DMS 273 (cell line): ENCODE results near the gene C12orf76.

Experiments used
- DNase-seq: peaks from one replicate; lab custom pipeline; 2025; ENCODE audit not compliant: unreplicated experiment; lab: John Stamatoyannopoulos, UW

The C12orf76 gene

DNA sequence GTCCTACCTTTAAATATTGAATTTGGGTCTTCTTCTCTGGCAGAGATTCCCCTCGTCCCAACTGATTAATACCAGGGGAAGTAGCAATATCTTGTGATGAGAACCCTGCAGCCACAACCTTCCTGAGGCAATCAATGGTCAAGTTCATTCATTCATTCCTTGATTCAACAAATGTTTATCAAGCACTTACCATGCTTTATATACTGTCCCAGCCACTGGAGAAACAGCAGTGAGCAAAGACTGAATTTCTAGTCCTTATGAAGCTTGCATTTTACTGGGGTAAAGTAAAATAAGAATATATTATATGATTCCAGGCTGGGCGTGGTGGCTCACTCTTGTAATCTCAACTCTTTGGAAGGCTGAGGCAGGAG lies 51.9 kb downstream of the C12orf76 start:
- no peak for DNase-seq

- peak; percentile 96 for DNase-seq
These were observed 52.4 kb downstream of the C12orf76 start, which contains the start of gene GIT2 for GRCh38 chr12:109995686-109996482. TSS of gene GIT2 (minus strand) at chr12:109996368. CDS start at chr12:109996224, 144 bp downstream.

GRCh38 chr12:109995361-109995685 lies 53.0 kb downstream of the C12orf76 start:
- no peak for DNase-seq

GRCh38 chr12:109994401-109995175 lies 53.7 kb downstream of the C12orf76 start:
- DNase-seq, result no peak

DNA sequence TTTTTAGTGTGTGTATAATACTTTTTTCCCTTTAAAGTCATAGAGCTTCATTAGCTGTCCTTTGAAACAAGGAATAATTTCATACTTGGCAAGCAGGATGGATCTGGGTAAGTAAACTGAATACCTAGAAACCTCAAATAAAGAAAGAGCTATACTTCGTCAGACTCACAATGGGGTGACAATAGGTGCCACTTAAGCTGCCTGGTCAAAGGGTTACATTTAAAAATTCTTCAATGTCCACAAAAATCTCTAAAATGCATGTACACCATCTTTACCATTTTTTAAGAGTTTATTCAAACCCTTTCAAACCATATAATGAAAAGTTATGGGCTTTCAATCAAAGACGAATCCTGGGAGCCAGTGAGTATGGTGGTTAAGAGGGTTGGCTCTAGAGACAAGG lies 55.2 kb downstream of the C12orf76 start:
- DNase-seq, result no peak

DNA sequence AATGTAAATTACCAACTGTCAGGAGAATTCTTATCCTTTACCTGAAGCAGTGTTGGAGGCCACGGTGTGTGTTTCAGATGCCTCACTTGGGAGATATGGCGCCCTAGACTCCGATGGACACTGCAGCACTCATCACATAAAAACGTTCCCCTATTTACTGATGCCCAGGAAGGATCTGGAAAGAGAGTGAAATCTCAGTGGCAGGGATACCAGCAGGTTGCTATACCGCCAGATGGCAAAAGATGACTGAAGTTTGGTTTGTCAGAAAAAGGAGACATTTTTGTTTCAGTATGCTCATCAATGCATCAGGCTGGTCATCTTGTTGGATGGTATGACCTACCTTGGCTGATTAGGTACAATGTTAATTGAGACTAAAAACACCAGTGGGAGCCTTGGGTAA lies 56.7 kb downstream of the C12orf76 start:
- no peak for DNase-seq
